Fibroblast of lung (primary cell): ENCODE measurements around the gene FGF22.

Experiments used
- CTCF ChIP-seq, 2 donors: IDR thresholded peaks in 1 of 2; conservative IDR thresholded peaks in 1 of 2; 1 replicate in 1 of 2; 2 replicates in 1 of 2; pipeline ENCODE4 v1.5.1; 2011 to 2012; ENCODE audit warnings: low read length in 2 of 2, control low read depth in 1 of 2, inconsistent platforms in 1 of 2, low read depth in 1 of 2, mild to moderate bottlenecking in 1 of 2
- EZH2 ChIP-seq: IDR thresholded peaks from 2 replicates; pipeline ENCODE4 v1.5.1; 2012; ENCODE audit warnings: low read length, control low read depth, mild to moderate bottlenecking; ENCODE audit errors: missing control alignments

- TF ChIP-seq CTCF (conservative IDR thresholded peaks at IDR 0.05 in 1 of 2, IDR thresholded peaks at IDR 0.05 in 1 of 2; ENCODE audit: low read depth in 1 of 2, low read length in 2 of 2) (no peak), EZH2 (no peak)
Observed at GRCh38 chr19:651991-652390, 12.3 kb downstream of the FGF22 start.
